Measurements from ENCODE around the gene FNDC5. TPM values are rescaled to one million over a fixed set of nuclear protein-coding genes. Genes with fewer than 3 reads are reported as not detected.
A peak's percentile ranks its signal among the peaks of the same experiment; 100 is the strongest.

Gene FNDC5
- total and polyA plus RNA-seq, 9 of the 15 experiments (the other 6 are each of a cell fraction or from before 2014, with no cell fraction given), result 0.06 to 2.1 (median 0.22) TPM

- TF ChIP-seq NUFIP1 (IDR thresholded peaks at IDR 0.05; ENCODE audit: partially characterized antibody) (no peak), LEF1 (IDR thresholded peaks at IDR 0.05) (no peak), BRD9 (IDR thresholded peaks at IDR 0.05; ENCODE audit: low read depth, partially characterized antibody) (no peak), BDP1 (IDR thresholded peaks at IDR 0.05; ENCODE audit: insufficient read depth, insufficient read length) (no peak), MTA1 (IDR thresholded peaks at IDR 0.05; ENCODE audit: borderline replicate concordance) (no peak), YY1 (IDR thresholded peaks at IDR 0.05; ENCODE audit: borderline replicate concordance in 1 of 3, control insufficient read depth in 1 of 3, extremely low read depth in 1 of 3, insufficient read depth in 3 of 3, insufficient read length in 1 of 3, insufficient replicate concordance in 2 of 3, low read depth in 1 of 3, low read length in 2 of 3) (peak in 2 of 3 experiments; percentile 63 to 68), ZNF277 (CRISPR knock-in tag; IDR thresholded peaks at IDR 0.05; ENCODE audit: borderline replicate concordance) (no peak), KDM5B (IDR thresholded peaks at IDR 0.05; ENCODE audit: insufficient replicate concordance, low read depth, low read length) (no peak), ZBTB8A (IDR thresholded peaks at IDR 0.05; ENCODE audit: partially characterized antibody) (no peak), NR4A1 (CRISPR knock-in tag; IDR thresholded peaks at IDR 0.05) (no peak), NR4A1 (tag; IDR thresholded peaks at IDR 0.05) (peak; percentile 83; the same call in 1 of the 2 replicates), ZFX (CRISPR knock-in tag; IDR thresholded peaks at IDR 0.05) (peak; percentile 73), ZNF133 (CRISPR knock-in tag; IDR thresholded peaks at IDR 0.05) (no peak), KLF10 (CRISPR knock-in tag; IDR thresholded peaks at IDR 0.05) (no peak), ETV1 (tag; conservative IDR thresholded peaks at IDR 0.05; ENCODE audit: low read depth) (peak; percentile 61), FUS (optimal IDR thresholded peaks at IDR 0.05; ENCODE audit: low read depth, low read length) (peak; percentile 67), HDAC8 (tag; IDR thresholded peaks at IDR 0.05) (0 out of 2 replicates have a peak, but pooled peaks have one; percentile 29), PHF21A (IDR thresholded peaks at IDR 0.05; ENCODE audit: borderline replicate concordance, low read depth) (no peak), RBFOX2 (IDR thresholded peaks at IDR 0.05; ENCODE audit: low read depth, low read length) (peak; percentile 44), DDX20 (tag; IDR thresholded peaks at IDR 0.05; ENCODE audit: low read depth) (no peak)
- TF ChIP-seq, protein P1, sequence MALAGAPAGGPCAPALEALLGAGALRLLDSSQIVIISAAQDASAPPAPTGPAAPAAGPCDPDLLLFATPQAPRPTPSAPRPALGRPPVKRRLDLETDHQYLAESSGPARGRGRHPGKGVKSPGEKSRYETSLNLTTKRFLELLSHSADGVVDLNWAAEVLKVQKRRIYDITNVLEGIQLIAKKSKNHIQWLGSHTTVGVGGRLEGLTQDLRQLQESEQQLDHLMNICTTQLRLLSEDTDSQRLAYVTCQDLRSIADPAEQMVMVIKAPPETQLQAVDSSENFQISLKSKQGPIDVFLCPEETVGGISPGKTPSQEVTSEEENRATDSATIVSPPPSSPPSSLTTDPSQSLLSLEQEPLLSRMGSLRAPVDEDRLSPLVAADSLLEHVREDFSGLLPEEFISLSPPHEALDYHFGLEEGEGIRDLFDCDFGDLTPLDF (CRISPR knock-in tag; IDR thresholded peaks at IDR 0.05), result peak; percentile 99
- TF ChIP-seq, protein P2, sequence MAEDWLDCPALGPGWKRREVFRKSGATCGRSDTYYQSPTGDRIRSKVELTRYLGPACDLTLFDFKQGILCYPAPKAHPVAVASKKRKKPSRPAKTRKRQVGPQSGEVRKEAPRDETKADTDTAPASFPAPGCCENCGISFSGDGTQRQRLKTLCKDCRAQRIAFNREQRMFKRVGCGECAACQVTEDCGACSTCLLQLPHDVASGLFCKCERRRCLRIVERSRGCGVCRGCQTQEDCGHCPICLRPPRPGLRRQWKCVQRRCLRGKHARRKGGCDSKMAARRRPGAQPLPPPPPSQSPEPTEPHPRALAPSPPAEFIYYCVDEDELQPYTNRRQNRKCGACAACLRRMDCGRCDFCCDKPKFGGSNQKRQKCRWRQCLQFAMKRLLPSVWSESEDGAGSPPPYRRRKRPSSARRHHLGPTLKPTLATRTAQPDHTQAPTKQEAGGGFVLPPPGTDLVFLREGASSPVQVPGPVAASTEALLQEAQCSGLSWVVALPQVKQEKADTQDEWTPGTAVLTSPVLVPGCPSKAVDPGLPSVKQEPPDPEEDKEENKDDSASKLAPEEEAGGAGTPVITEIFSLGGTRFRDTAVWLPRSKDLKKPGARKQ (CRISPR knock-in tag; IDR thresholded peaks at IDR 0.05), result no peak
These were observed 15.5 kb upstream of the FNDC5 start, which contains the start of gene HPCA (continued) for GRCh38 chr1:32886004-32886827.

Data from K562 (cell line).